Measurements from ENCODE around the gene GRM8.

The GRM8 gene

GRCh38 chr7:127035203-127035849 is 217.4 kb downstream of the GRM8 start:
- Histone ChIP-seq H3K27me3 (replicated peaks; ENCODE audit: insufficient read depth, low read length) (no peaks in the 10 kb centered on the region), H3K36me3 (replicated peaks; ENCODE audit: insufficient read depth, low read length) (no peaks in the 10 kb centered on the region), H3K79me2 (ENCODE audit: low read length) (no peaks in the 10 kb centered on the region), H3K27ac (ENCODE audit: low read length) (no peak overlapping the region), H2AFZ (ENCODE audit: low read length) (no peak overlapping the region), H3K4me3 (ENCODE audit: low read length) (no peak overlapping the region), H3K4me1 (ENCODE audit: low read length) (no peaks in the 10 kb centered on the region), H3K4me2 (ENCODE audit: low read depth, low read length) (no peak overlapping the region), H3F3A (ENCODE audit: insufficient read depth, low read length) (no peaks in the 10 kb centered on the region), H3K9me3 (replicated peaks; ENCODE audit: insufficient read depth, low read length) (no peaks in the 10 kb centered on the region), H3K9ac (ENCODE audit: low read length) (no peak overlapping the region), H4K20me1 (ENCODE audit: insufficient read depth, low read length) (no peaks in the 10 kb centered on the region), H3K9me2 (replicated peaks; ENCODE audit: insufficient read depth, low read length) (no peaks in the 10 kb centered on the region)
- TF ChIP-seq EZH2 (optimal IDR thresholded peaks at IDR 0.05; ENCODE audit: low read depth, low read length), result no peak
- TF ChIP-seq EZH2phosphoT487 (IDR thresholded peaks at IDR 0.05; ENCODE audit: low read length), result no peak
- TF ChIP-seq CTCF (IDR thresholded peaks at IDR 0.05; ENCODE audit: low read length), result no peak
- no peak for DNase-seq

GRCh38 chr7:127034186-127034806 is 218.4 kb downstream of the GRM8 start:
- no peak for DNase-seq
- H4K20me1 ChIP-seq (ENCODE audit: insufficient read depth, low read length), result no peaks in the 10 kb centered on the region
- H3K79me2 ChIP-seq (ENCODE audit: low read length), result no peaks in the 10 kb centered on the region
- H3K27me3 ChIP-seq (replicated peaks; ENCODE audit: insufficient read depth, low read length), result no peaks in the 10 kb centered on the region
- H3K9ac ChIP-seq (ENCODE audit: low read length), result no peak overlapping the region
- no peak overlapping the region for H2AFZ ChIP-seq (ENCODE audit: low read length)
- no peaks in the 10 kb centered on the region for H3K9me2 ChIP-seq (replicated peaks; ENCODE audit: insufficient read depth, low read length)
- no peaks in the 10 kb centered on the region for H3F3A ChIP-seq (ENCODE audit: insufficient read depth, low read length)
- H3K4me2 ChIP-seq (ENCODE audit: low read depth, low read length), result no peak overlapping the region
- no peak overlapping the region for H3K27ac ChIP-seq (ENCODE audit: low read length)
- no peak overlapping the region for H3K4me3 ChIP-seq (ENCODE audit: low read length)
- no peak for TF ChIP-seq EZH2phosphoT487 (IDR thresholded peaks at IDR 0.05; ENCODE audit: low read length)
- TF ChIP-seq CTCF (IDR thresholded peaks at IDR 0.05; ENCODE audit: low read length), result no peak
- TF ChIP-seq EZH2 (optimal IDR thresholded peaks at IDR 0.05; ENCODE audit: low read depth, low read length), result no peak
- no peaks in the 10 kb centered on the region for H3K36me3 ChIP-seq (replicated peaks; ENCODE audit: insufficient read depth, low read length)
- H3K9me3 ChIP-seq (replicated peaks; ENCODE audit: insufficient read depth, low read length), result no peaks in the 10 kb centered on the region
- H3K4me1 ChIP-seq (ENCODE audit: low read length), result no peaks in the 10 kb centered on the region

GRCh38 chr7:127029823-127030222 is 222.9 kb downstream of the GRM8 start:
- no peak for DNase-seq
- Histone ChIP-seq H3K4me1 (ENCODE audit: low read length) (no peaks in the 10 kb centered on the region), H3K9me2 (replicated peaks; ENCODE audit: insufficient read depth, low read length) (no peaks in the 10 kb centered on the region), H3K9ac (ENCODE audit: low read length) (no peak overlapping the region), H4K20me1 (ENCODE audit: insufficient read depth, low read length) (no peaks in the 10 kb centered on the region), H3K36me3 (replicated peaks; ENCODE audit: insufficient read depth, low read length) (no peaks in the 10 kb centered on the region), H3K27me3 (replicated peaks; ENCODE audit: insufficient read depth, low read length) (no peaks in the 10 kb centered on the region), H3F3A (ENCODE audit: insufficient read depth, low read length) (no peaks in the 10 kb centered on the region), H2AFZ (ENCODE audit: low read length) (no peak overlapping the region), H3K27ac (ENCODE audit: low read length) (no peak overlapping the region), H3K4me2 (ENCODE audit: low read depth, low read length) (no peak overlapping the region), H3K9me3 (replicated peaks; ENCODE audit: insufficient read depth, low read length) (no peaks in the 10 kb centered on the region), H3K4me3 (ENCODE audit: low read length) (no peak overlapping the region), H3K79me2 (ENCODE audit: low read length) (no peaks in the 10 kb centered on the region)
- TF ChIP-seq CTCF (IDR thresholded peaks at IDR 0.05; ENCODE audit: low read length) (no peak), EZH2phosphoT487 (IDR thresholded peaks at IDR 0.05; ENCODE audit: low read length) (no peak), EZH2 (optimal IDR thresholded peaks at IDR 0.05; ENCODE audit: low read depth, low read length) (no peak)
